PC-9 (cell line): ENCODE results near the gene INAFM2. TPM values are rescaled to one million over a fixed set of nuclear protein-coding genes. Genes with fewer than 3 reads are reported as not detected.

ENCODE experiments used
- BruUV-seq: library from RNA; stranded (reverse); fragments of 400-500 nt; replicated peaks from 2 replicates; lab custom pipeline; 2021; lab: Mats Ljungman, UMichigan
- CTCF ChIA-PET: fragments of 300-600 bp; sonication (Branson Sonifier 250); formaldehyde crosslinking; loops from one replicate; lab custom pipeline; 2022; ENCODE audit warnings: antibody characterized with exemption; lab: Charles Lee
- POLR2A ChIA-PET: fragments of 300-600 bp; sonication (Branson Sonifier 250); formaldehyde crosslinking; loops from one replicate; lab custom pipeline; 2022; ENCODE audit warnings: antibody characterized with exemption; ENCODE audit not compliant: unreplicated experiment; lab: Charles Lee
- DNase-seq, 2 experiments: peaks; one replicate each; pipeline versions ENCODE4 v3.0.0 to v3.0.0-alpha.2; 2015 to 2022; ENCODE audit warnings: mixed read lengths in 1 of 2
- H2AFZ ChIP-seq: fragments of 200-600 bp; sonication (generic); 2 replicates; pipeline ENCODE4 v1.8.1; 2017; ENCODE audit warnings: antibody characterized with exemption
- H3F3A ChIP-seq: fragments of 200-600 bp; sonication (generic); 2 replicates; pipeline ENCODE4 v1.8.1; 2017; ENCODE audit warnings: antibody characterized with exemption, mild to moderate bottlenecking, low read depth; ENCODE audit not compliant: insufficient read depth
- H3K27ac ChIP-seq: fragments of 200-600 bp; sonication (generic); 2 replicates; pipeline ENCODE4 v1.6.1; 2016; ENCODE audit warnings: mixed run types
- H3K27me3 ChIP-seq: fragments of 200-600 bp; sonication (generic); 2 replicates; pipeline ENCODE4 v1.6.1; 2016; ENCODE audit warnings: low read depth, mixed run types; ENCODE audit not compliant: insufficient read depth
- H3K36me3 ChIP-seq: fragments of 200-600 bp; sonication (generic); 2 replicates; pipeline ENCODE4 v1.6.1; 2016; ENCODE audit warnings: low read depth, mixed run types
- H3K4me1 ChIP-seq: fragments of 200-600 bp; sonication (generic); replicated peaks from 2 replicates; pipeline ENCODE4 v1.6.1; 2016; ENCODE audit warnings: mixed run types; ENCODE audit not compliant: insufficient read depth
- H3K4me2 ChIP-seq: fragments of 200-600 bp; sonication (generic); 2 replicates; pipeline ENCODE4 v1.6.1; 2017; ENCODE audit warnings: mixed run types
- H3K4me3 ChIP-seq: fragments of 200-600 bp; sonication (generic); 2 replicates; pipeline ENCODE4 v1.6.1; 2016; ENCODE audit warnings: mixed run types
- H3K79me2 ChIP-seq: fragments of 200-600 bp; sonication (generic); 2 replicates; pipeline ENCODE4 v1.6.1; 2017; ENCODE audit warnings: low read depth, mixed run types
- H3K9me2 ChIP-seq: fragments of 200-600 bp; sonication (generic); 2 replicates; pipeline ENCODE4 v1.8.1; 2017; ENCODE audit warnings: mild to moderate bottlenecking; ENCODE audit not compliant: insufficient read depth
- H3K9me3 ChIP-seq: fragments of 200-600 bp; sonication (generic); 2 replicates; pipeline ENCODE4 v1.8.1; 2016; ENCODE audit warnings: low read depth; ENCODE audit not compliant: insufficient read depth
- H4K20me1 ChIP-seq: fragments of 200-600 bp; sonication (generic); 2 replicates; pipeline ENCODE4 v1.8.1; 2017; ENCODE audit not compliant: insufficient read depth
- CTCF ChIP-seq: fragments of 200-600 bp; sonication (generic); conservative IDR thresholded peaks from 2 replicates; pipeline ENCODE4 v1.6.1; 2017; ENCODE audit warnings: mixed run types, antibody characterized with exemption, mild to moderate bottlenecking, moderate library complexity
- EZH2 ChIP-seq: fragments of 200-600 bp; sonication (generic); IDR thresholded peaks from 2 replicates; pipeline ENCODE4 v1.8.0; 2017; ENCODE audit warnings: antibody characterized with exemption, low read depth
- intact Hi-C: fragments of 100-400 bp; cut with micrococcal nuclease; formaldehyde crosslinking; loops from one replicate; pipeline ENCODE4 v1.10.0; 2022; ENCODE audit not compliant: unreplicated experiment
- total RNA-seq: library from RNA; stranded (reverse); gene quantifications from 2 replicates; pipeline ENCODE4 v1.2.3, GENCODE V29; 2021

INAFM2 gene
- total RNA-seq, 1 experiment from 2014 or later, result 2.4 TPM

- Histone ChIP-seq H3F3A (peaks cover 5% of the 10 kb centered on the region), H3K27me3 (no peaks in the 10 kb centered on the region), H3K36me3 (no peaks in the 10 kb centered on the region), H3K4me2 (no peak overlapping the region), H3K79me2 (no peaks in the 10 kb centered on the region), H2AFZ (no peak overlapping the region), H3K4me1 (peaks cover 9% of the 10 kb centered on the region), H3K9me3 (no peaks in the 10 kb centered on the region), H3K27ac (no peak overlapping the region), H3K4me3 (no peak overlapping the region), H3K9me2 (no peaks in the 10 kb centered on the region), H4K20me1 (no peaks in the 10 kb centered on the region)
- intact Hi-C loops, result no loop called here
- CTCF ChIA-PET, result no interaction called here
- POLR2A ChIA-PET, result interaction anchor here (0.6 kb wide), 1 partner anchor 24 kb away, joined by 6 read pairs; no protein-coding TSS in a partner anchor
- TF ChIP-seq CTCF, result no peak
- TF ChIP-seq EZH2, result no peak
- DNase-seq, result no peak
- BruUV-seq, result no TSS peak
Measured at GRCh38 chr15:40314723-40315276, 8.7 kb upstream of the INAFM2 start.

GRCh38 chr15:40316931-40317330 is 6.6 kb upstream of the INAFM2 start:
- TF ChIP-seq EZH2, result no peak
- TF ChIP-seq CTCF, result no peak
- no peak overlapping the region for H2AFZ ChIP-seq
- no peaks in the 10 kb centered on the region for H3K27me3 ChIP-seq
- peaks cover 9% of the 10 kb centered on the region for H3K4me1 ChIP-seq
- no peaks in the 10 kb centered on the region for H3K79me2 ChIP-seq
- H3F3A ChIP-seq, result peaks cover 5% of the 10 kb centered on the region
- H3K27ac ChIP-seq, result no peak overlapping the region
- BruUV-seq, result no TSS peak
- H4K20me1 ChIP-seq, result no peaks in the 10 kb centered on the region
- no peak for DNase-seq
- H3K4me3 ChIP-seq, result no peak overlapping the region
- H3K4me2 ChIP-seq, result no peak overlapping the region
- intact Hi-C loops, result no loop called here
- no peaks in the 10 kb centered on the region for H3K9me3 ChIP-seq
- POLR2A ChIA-PET, result interaction anchor here (0.7 kb wide), 1 partner anchor 384 kb away, joined by 6 read pairs; no protein-coding TSS in a partner anchor
- no peaks in the 10 kb centered on the region for H3K36me3 ChIP-seq
- no peaks in the 10 kb centered on the region for H3K9me2 ChIP-seq
- CTCF ChIA-PET, result no interaction called here

GRCh38 chr15:40317580-40317979 is 5.9 kb upstream of the INAFM2 start:
- DNase-seq, result no peak
- ChIA-PET CTCF (no interaction called here), POLR2A (no interaction called here)
- Histone ChIP-seq H3K27ac (no peak overlapping the region), H3K4me2 (no peak overlapping the region), H3K4me1 (peaks cover 9% of the 10 kb centered on the region), H3K9me2 (no peaks in the 10 kb centered on the region), H2AFZ (no peak overlapping the region), H3K79me2 (no peaks in the 10 kb centered on the region), H3K4me3 (no peak overlapping the region), H3K9me3 (no peaks in the 10 kb centered on the region), H3K27me3 (no peaks in the 10 kb centered on the region), H3F3A (peaks cover 5% of the 10 kb centered on the region), H3K36me3 (no peaks in the 10 kb centered on the region), H4K20me1 (no peaks in the 10 kb centered on the region)
- BruUV-seq, result no TSS peak
- intact Hi-C loops, result no loop called here
- TF ChIP-seq CTCF, result no peak
- TF ChIP-seq EZH2, result no peak
